Activated CD4-positive, alpha-beta memory T cell treated with anti-CD3 and anti-CD28 coated beads, Interleukin-2, amount 10 ng/mL, durations not matched to agents 7 days and 5 days (primary cell): ENCODE data around the gene B4GALNT4. TPM values are rescaled to one million over a fixed set of nuclear protein-coding genes. Genes with fewer than 3 reads are reported as not detected.
"Not testable (repeated sequence)": the region's sequence is repeated elsewhere in the genome, so short reads cannot be mapped to it uniquely, and the experiment has no call there.

ENCODE experiments used
- CTCF ChIA-PET: fragments of 350-600 bp; sonication (Branson Sonifier 250); formaldehyde crosslinking; loops from one replicate; lab custom pipeline; 2021; ENCODE audit warnings: antibody characterized with exemption, inconsistent platforms; lab: Charles Lee
- POLR2A ChIA-PET: fragments of 350-600 bp; sonication (Branson Sonifier 250); formaldehyde crosslinking; loops from one replicate; lab custom pipeline; 2021; ENCODE audit warnings: antibody characterized with exemption; lab: Charles Lee
- DNase-seq: peaks from one replicate; pipeline ENCODE4 v3.0.0-alpha.2; 2020
- H3K27ac Mint-ChIP-seq: one replicate; pipeline ENCODE4 v1.8.0; 2021; ENCODE audit warnings: mild to moderate bottlenecking, mixed read lengths
- H3K27me3 Mint-ChIP-seq: one replicate; pipeline ENCODE4 v1.8.0; 2021; ENCODE audit warnings: mixed read lengths
- H3K36me3 Mint-ChIP-seq: one replicate; pipeline ENCODE4 v1.8.0; 2021; ENCODE audit warnings: low read depth, mixed read lengths
- H3K4me1 Mint-ChIP-seq: one replicate; pipeline ENCODE4 v1.8.0; 2021; ENCODE audit warnings: mixed read lengths
- H3K4me3 Mint-ChIP-seq: one replicate; pipeline ENCODE4 v1.8.0; 2021; ENCODE audit warnings: mild to moderate bottlenecking, mixed read lengths
- H3K9me3 Mint-ChIP-seq: one replicate; pipeline ENCODE4 v1.8.0; 2021; ENCODE audit warnings: mixed read lengths
- total RNA-seq, 2 experiments: library from RNA; stranded (reverse); gene quantifications; one replicate each; pipeline ENCODE4 v1.2.3, GENCODE V29; 2021

Gene B4GALNT4
- total RNA-seq, 2 experiments from 2014 or later: 0.23 to 0.53 TPM

DNA sequence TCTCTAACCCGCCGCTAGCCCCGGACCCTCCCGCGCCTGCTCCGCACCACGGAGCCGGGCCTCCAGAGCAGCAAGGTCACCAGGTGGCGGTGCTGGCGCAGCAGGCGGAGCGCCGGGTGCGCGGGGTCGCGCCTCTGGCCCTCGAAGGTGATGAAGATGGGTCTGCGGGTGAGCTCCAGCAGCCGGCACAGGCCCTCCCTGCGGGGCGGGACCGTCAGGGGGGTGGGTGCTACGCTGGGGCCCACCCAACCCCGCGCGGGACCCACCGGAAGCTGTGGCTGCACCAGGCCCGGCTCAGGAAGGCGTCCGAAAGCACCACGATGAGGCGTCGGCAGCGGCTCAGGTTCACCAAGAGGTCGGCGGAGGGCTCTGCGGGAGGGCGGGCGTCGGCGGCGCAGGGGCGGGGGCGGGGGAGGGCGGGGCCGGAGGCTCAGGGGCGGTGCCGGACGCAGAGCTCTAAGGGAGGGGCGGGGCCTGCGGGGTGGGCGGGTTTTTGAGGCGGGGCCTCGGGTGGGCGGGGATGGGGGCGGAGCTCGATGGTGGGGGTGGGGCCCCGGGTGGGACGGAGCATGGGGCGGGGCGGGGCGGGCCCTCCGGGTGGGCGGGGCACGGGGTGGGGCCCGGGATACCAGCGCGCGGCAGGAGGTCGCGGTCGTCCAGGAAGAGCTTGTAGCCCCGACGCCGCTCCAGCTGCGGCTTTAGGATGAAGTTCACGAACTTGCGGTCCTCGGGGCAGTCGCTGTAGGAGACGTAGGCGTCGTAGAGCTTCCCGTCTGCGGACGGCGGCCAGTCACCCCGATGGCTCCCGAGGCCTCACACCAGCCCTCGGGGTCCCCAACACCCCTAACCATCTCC lies 37.7 kb downstream of the B4GALNT4 start:
- Mint-ChIP-seq H3K4me3 (peak overlapping the region; percentile 32), H3K27ac (no peak overlapping the region), H3K4me1 (peaks cover 12% of the 10 kb centered on the region), H3K36me3 (peaks cover 2% of the 10 kb centered on the region), H3K27me3 (no peaks in the 10 kb centered on the region), H3K9me3 (no peaks in the 10 kb centered on the region)
- POLR2A ChIA-PET: interaction anchor here (0.8 to 4.3 kb wide), 17 partner anchors 9 to 200 kb away, joined by 3 to 57 read pairs (median 4); partner anchors contain the start of genes ANO9, BET1L, PSMD13 and PTDSS2
- DNase-seq: peak; percentile 93
- CTCF ChIA-PET: interaction anchor here (1.1 to 3.6 kb wide), 11 partner anchors 9 to 156 kb away, joined by 3 to 67 read pairs (median 5); partner anchors contain the start of genes ANO9, PTDSS2 and SIGIRR

DNA sequence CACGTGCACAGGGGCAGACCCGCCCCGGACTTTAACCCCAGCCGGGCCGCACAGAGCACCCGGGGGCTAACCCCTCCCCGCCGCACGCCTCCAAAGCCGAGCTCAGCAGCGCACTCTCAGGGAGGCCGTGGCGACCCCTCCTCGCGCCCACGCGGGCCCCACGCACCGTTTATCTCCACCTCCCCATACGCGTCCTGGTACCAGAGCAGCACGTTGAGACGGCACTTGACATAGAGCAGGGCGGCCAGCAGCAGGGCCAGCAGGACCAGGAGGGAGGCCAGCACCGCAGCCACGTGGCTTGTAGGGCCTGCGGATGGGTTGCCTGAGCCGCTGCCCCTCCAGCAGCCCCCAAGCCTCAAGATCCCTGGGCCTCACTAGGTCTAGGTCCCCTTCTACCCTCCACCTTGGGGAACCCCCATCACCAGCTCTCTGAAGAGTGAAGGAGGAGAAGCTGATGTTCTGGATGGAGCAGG lies 38.4 kb downstream of the B4GALNT4 start:
- no peak overlapping the region for H3K4me3 Mint-ChIP-seq
- no peak for DNase-seq
- CTCF ChIA-PET: interaction anchor here (1.2 to 3.6 kb wide), 7 partner anchors 8 to 157 kb away, joined by 3 to 67 read pairs (median 7); partner anchors contain the start of genes ANO9, PTDSS2 and SIGIRR
- H3K36me3 Mint-ChIP-seq: peaks cover 2% of the 10 kb centered on the region
- H3K4me1 Mint-ChIP-seq: peaks cover 13% of the 10 kb centered on the region
- H3K27me3 Mint-ChIP-seq: no peaks in the 10 kb centered on the region
- POLR2A ChIA-PET: interaction anchor here (1.0 to 4.3 kb wide), 9 partner anchors 8 to 201 kb away, joined by 3 to 57 read pairs (median 7); partner anchors contain the start of genes ANO9, BET1L, PSMD13 and PTDSS2
- H3K9me3 Mint-ChIP-seq: no peaks in the 10 kb centered on the region
- no peak overlapping the region for H3K27ac Mint-ChIP-seq

DNA sequence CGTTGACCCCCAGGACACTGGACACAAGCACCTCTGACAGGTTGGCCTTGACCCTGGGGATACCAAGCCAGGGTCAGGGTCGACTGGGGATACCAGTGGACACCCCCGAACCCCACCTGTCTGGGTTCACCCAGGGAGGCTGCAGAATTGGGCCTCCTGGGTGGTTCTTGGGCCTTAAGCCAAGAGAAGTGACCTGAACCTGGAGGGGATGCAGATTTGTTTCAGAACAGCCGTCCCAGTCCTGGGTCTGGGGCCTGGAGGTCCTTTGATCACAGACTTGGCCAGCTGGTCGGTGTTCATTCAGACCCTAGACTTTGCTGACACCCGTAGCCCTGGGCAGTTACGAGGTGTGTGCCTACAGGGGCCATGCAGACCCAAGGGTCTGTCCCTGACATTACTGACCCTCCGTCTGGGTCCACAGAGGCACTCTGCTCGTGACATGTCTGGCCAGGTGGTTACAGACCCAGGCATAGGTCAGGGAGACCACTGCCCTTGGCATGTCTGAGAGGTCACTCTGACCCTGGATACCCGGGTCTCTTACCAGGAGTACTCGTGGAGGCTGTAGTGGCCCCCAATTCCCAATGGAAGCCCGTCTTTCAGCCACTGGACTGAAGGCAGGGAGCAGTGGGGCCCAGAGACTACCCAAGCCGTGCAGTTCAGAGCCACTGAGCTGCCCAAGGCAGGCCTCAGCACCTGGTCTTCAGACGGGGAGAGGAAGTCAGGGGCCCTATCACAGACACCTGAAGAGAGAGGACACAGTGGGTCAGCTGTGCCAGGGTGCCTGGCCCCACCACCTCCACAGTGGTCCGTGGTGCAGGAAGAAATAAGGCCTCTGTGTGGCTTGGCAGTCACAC lies 39.1 kb downstream of the B4GALNT4 start:
- ChIA-PET POLR2A (interaction anchor here (1.4 to 4.3 kb wide), 5 partner anchors 7 to 201 kb away, joined by 5 to 57 read pairs (median 11); partner anchors contain the start of genes BET1L, PSMD13, PTDSS2 and RIC8A), CTCF (interaction anchor here (1.6 to 3.6 kb wide), 4 partner anchors 8 to 111 kb away, joined by 5 to 67 read pairs (median 14); partner anchors contain the start of genes PTDSS2 and SIGIRR)
- no peak for DNase-seq
- Mint-ChIP-seq H3K27ac (no peak overlapping the region), H3K36me3 (peaks cover 4% of the 10 kb centered on the region), H3K4me3 (no peak overlapping the region), H3K27me3 (no peaks in the 10 kb centered on the region), H3K4me1 (peaks cover 20% of the 10 kb centered on the region), H3K9me3 (no peaks in the 10 kb centered on the region)

DNA sequence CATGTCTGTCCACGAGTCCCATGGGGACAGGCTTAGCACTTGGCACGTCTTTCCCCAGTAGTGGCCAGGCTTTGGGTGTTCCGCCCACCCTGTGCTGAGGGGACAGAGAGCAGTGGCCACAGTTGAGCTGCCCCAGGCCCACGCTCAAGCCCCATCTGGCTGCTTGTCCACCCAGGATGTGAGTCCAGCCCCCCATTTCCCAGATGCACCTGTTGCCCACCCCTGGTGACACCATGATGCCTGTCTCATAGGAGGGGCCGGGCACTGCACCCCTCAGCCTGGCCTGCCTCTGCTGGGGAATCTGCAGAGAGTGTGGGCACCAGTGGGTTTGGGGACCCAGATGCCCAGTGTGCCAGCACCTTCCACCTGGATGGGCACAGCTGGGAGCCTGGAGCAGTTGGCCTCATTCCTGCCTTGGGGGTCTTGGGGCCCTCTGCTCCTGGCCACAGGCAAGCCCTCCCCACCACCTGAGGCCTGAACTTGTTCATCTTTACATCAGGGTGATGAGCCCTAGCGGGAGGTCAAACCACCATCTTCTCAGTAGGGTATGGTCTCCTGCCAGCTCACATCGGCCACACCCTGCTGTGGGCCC lies 39.8 kb downstream of the B4GALNT4 start:
- POLR2A ChIA-PET: no interaction called here
- H3K36me3 Mint-ChIP-seq: peaks cover 5% of the 10 kb centered on the region
- H3K27ac Mint-ChIP-seq: no peak overlapping the region
- H3K9me3 Mint-ChIP-seq: no peaks in the 10 kb centered on the region
- H3K4me1 Mint-ChIP-seq: peaks cover 25% of the 10 kb centered on the region
- CTCF ChIA-PET: interaction anchor here (2.2 kb wide), 1 partner anchor 39 kb away, joined by 5 read pairs; no protein-coding TSS in a partner anchor
- H3K4me3 Mint-ChIP-seq: no peak overlapping the region
- no peak for DNase-seq
- no peaks in the 10 kb centered on the region for H3K27me3 Mint-ChIP-seq

DNA sequence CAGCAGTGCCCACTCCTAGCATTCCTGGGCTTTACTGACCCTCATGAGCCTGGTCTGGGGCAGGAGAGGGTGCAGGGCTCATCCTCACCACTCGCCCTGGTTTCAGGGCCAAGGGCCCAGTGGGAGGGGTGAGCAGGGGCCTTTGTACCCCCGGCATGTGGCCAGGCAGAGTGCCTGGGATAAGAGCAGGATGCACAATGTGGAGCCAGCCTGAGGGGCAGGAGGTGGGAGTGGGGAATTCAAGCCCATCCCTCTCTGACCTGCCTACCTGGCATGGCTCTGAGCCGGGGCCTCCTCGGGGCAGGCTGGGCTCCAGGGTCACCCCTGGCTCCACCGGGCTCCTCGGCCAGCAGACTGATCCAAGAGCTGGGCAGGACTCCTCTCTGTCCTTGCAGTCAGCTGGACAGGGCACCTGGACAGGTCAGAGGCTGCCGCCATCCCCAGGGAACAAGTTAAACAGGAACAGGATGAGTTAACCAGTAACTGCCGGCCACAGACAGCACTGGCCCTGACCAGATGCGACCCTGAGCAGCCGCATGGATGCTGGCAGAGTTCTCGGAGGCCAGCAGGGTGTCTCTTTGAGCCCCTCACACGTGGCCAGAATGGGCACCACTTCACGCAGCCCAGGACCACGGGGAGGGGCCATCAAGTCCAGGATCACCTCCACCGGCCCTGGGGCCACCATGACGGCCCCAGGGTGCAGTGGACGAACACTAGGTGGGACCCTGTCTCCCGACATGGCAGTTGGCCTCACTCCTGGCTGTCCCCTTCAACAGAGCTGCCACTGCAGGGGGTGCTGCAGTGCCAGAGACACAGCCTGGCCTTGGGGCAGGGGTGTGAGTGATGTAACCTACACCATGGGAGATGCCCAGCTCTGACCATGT lies 40.5 kb downstream of the B4GALNT4 start:
- no peak overlapping the region for H3K4me3 Mint-ChIP-seq
- H3K27me3 Mint-ChIP-seq: no peaks in the 10 kb centered on the region
- no peaks in the 10 kb centered on the region for H3K9me3 Mint-ChIP-seq
- ChIA-PET CTCF (interaction anchor here (2.2 kb wide), 1 partner anchor 39 kb away, joined by 5 read pairs; no protein-coding TSS in a partner anchor), POLR2A (no interaction called here)
- H3K27ac Mint-ChIP-seq: no peak overlapping the region
- no peak for DNase-seq
- H3K4me1 Mint-ChIP-seq: peaks cover 32% of the 10 kb centered on the region
- H3K36me3 Mint-ChIP-seq: peaks cover 12% of the 10 kb centered on the region

GRCh38 chr11:410711-411110 lies 41.4 kb downstream of the B4GALNT4 start:
- Mint-ChIP-seq H3K36me3 (peaks cover 14% of the 10 kb centered on the region), H3K4me1 (peaks cover 28% of the 10 kb centered on the region)
- H3K27me3 Mint-ChIP-seq, H3K4me3 Mint-ChIP-seq, POLR2A ChIA-PET, H3K27ac Mint-ChIP-seq, H3K9me3 Mint-ChIP-seq, DNase-seq: not testable (repeated sequence)
- CTCF ChIA-PET: interaction anchor here (2.2 kb wide), 1 partner anchor 38 kb away, joined by 5 read pairs; no protein-coding TSS in a partner anchor

- H3K4me3 Mint-ChIP-seq, DNase-seq, H3K27me3 Mint-ChIP-seq, H3K27ac Mint-ChIP-seq, POLR2A ChIA-PET, CTCF ChIA-PET, H3K9me3 Mint-ChIP-seq: not testable (repeated sequence)
- Mint-ChIP-seq H3K4me1 (peaks cover 32% of the 10 kb centered on the region), H3K36me3 (peaks cover 18% of the 10 kb centered on the region)
These were observed 42.2 kb downstream of the B4GALNT4 start for GRCh38 chr11:411520-411919.

GRCh38 chr11:412641-413119 lies 43.4 kb downstream of the B4GALNT4 start:
- no peak for DNase-seq
- Mint-ChIP-seq H3K27me3 (no peaks in the 10 kb centered on the region), H3K4me1 (peaks cover 31% of the 10 kb centered on the region), H3K36me3 (peaks cover 19% of the 10 kb centered on the region), H3K9me3 (no peaks in the 10 kb centered on the region), H3K27ac (no peak overlapping the region), H3K4me3 (peak overlapping the region; percentile 78)
- ChIA-PET CTCF (no interaction called here), POLR2A (interaction anchor here (0.7 to 6.7 kb wide), 4 partner anchors 24 to 96 kb away, joined by 3 to 102 read pairs (median 4); partner anchors contain the start of gene PTDSS2)

DNA sequence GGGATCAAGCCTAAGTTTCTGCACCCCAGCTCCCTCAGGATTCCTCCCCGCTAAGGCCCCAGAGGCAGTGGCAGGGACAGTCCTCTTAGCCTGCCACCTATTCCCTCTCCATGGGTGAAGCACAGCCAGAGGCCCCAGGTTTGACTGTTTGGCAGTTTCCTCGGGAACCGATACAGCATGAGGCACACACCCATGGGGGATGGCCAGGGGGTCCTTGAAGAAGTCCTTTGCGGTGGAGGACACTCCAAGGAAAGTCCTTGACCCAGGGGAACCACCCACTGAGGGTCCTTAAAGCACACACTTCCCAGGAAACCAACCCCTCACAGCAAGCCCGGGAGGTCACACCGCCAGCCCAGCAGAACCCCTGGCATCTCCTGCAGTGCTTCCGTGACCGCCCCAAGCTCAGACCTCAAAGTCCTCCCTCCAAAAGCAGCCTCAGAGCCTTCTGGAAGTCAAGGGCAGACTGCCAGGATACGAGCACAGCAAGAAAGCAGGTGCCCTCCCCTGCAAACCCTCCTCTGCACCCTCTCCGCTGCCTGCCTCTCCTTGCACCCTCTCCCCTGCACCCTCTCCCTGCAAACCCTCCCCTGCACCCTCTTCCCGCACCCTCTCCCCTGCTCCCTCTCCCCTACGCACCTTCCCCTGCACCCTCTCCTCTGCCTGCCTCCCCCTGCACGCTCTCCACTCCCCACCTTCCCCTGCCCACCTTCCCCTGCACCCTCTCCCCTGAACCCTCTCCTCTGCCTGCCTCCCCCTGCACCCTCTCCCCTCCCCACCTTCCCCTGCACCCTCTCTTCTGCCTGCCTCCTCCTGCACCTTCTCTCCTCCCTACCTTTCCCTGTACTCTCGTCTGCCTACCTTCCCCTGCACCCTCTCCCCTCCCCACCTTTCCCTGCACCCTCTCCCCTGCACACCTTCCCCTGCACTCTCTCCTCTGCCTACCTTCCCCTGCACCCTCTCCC lies 44.1 kb downstream of the B4GALNT4 start:
- Mint-ChIP-seq H3K27ac (peak overlapping the region; percentile 49), H3K36me3 (peaks cover 22% of the 10 kb centered on the region), H3K4me1 (peaks cover 30% of the 10 kb centered on the region), H3K4me3 (peak overlapping the region; percentile 78), H3K9me3 (no peaks in the 10 kb centered on the region), H3K27me3 (no peaks in the 10 kb centered on the region)
- POLR2A ChIA-PET: interaction anchor here (0.6 to 6.7 kb wide), 7 partner anchors 7 to 145 kb away, joined by 3 to 102 read pairs (median 4); partner anchors contain the start of genes ANO9 and PTDSS2
- CTCF ChIA-PET: interaction anchor here (3.7 kb wide), 1 partner anchor 36 kb away, joined by 62 read pairs; the partner anchor contains the start of gene PTDSS2
- DNase-seq: no peak

GRCh38 chr11:414318-414857 lies 45.1 kb downstream of the B4GALNT4 start:
- H3K9me3 Mint-ChIP-seq: no peaks in the 10 kb centered on the region
- no peak for DNase-seq
- no peaks in the 10 kb centered on the region for H3K27me3 Mint-ChIP-seq
- H3K4me3 Mint-ChIP-seq: peak overlapping the region; percentile 99
- H3K36me3 Mint-ChIP-seq: peaks cover 22% of the 10 kb centered on the region
- CTCF ChIA-PET: interaction anchor here (1.0 to 3.7 kb wide), 8 partner anchors 7 to 164 kb away, joined by 3 to 62 read pairs (median 4); partner anchors contain the start of genes PHRF1 and PTDSS2
- POLR2A ChIA-PET: interaction anchor here (0.6 to 6.7 kb wide), 13 partner anchors 8 to 282 kb away, joined by 3 to 102 read pairs (median 4); partner anchors contain the start of genes ANO9, BET1L, PSMD13 and PTDSS2
- peak overlapping the region; percentile 91 for H3K27ac Mint-ChIP-seq
- peaks cover 30% of the 10 kb centered on the region for H3K4me1 Mint-ChIP-seq
